GM06990 (cell line): ENCODE results near the gene ILK.

ENCODE experiments used
- DNase-seq: peaks from one replicate; pipeline ENCODE4 v3.0.0-alpha.2; 2011; ENCODE audit not compliant: insufficient read length; ENCODE audit errors: extremely low read depth
- H3K27me3 ChIP-seq: replicated peaks from 2 replicates; pipeline ENCODE4 v1.6.0; 2011; ENCODE audit warnings: low read length; ENCODE audit not compliant: control insufficient read depth, insufficient read depth
- H3K36me3 ChIP-seq: 2 replicates; pipeline ENCODE4 v1.5.1; 2011; ENCODE audit warnings: low read length; ENCODE audit not compliant: control insufficient read depth, insufficient read depth
- H3K4me3 ChIP-seq: replicated peaks from 2 replicates; pipeline ENCODE4 v1.5.1; 2011; ENCODE audit warnings: low read depth, mild to moderate bottlenecking, control low read depth, low read length
- TF ChIP-seq, protein P1 (sequence below): IDR thresholded peaks from 2 replicates; pipeline ENCODE4 v1.5.1; 2011; ENCODE audit warnings: low read length, control low read depth, mild to moderate bottlenecking, inconsistent platforms; ENCODE audit not compliant: insufficient read depth, poor library complexity, severe bottlenecking

ILK gene

DNA sequence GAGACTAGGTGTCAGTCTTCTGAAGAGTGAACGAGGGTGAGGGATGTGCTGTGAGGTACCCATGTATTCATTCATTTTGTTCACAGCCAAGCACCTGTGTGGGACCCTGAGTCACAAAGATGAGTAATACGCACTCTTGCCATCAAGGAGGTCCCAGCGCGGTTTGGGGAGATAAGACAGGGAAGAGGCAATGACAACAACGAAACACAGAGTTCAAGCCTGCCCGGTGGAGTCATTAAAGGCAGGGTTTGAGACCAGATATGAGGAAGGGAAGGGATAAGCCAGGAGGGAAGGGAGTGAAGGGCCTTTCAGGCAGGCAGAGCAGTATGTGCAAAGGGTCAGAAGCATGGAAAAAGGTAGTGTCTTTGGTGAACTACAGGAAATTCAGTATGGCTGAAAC lies 47.4 kb downstream of the ILK start:
- Histone ChIP-seq H3K36me3 (no peaks in the 10 kb centered on the region), H3K27me3 (peaks cover 5% of the 10 kb centered on the region), H3K4me3 (no peak overlapping the region)
- DNase-seq = no peak
- TF ChIP-seq, protein P1, sequence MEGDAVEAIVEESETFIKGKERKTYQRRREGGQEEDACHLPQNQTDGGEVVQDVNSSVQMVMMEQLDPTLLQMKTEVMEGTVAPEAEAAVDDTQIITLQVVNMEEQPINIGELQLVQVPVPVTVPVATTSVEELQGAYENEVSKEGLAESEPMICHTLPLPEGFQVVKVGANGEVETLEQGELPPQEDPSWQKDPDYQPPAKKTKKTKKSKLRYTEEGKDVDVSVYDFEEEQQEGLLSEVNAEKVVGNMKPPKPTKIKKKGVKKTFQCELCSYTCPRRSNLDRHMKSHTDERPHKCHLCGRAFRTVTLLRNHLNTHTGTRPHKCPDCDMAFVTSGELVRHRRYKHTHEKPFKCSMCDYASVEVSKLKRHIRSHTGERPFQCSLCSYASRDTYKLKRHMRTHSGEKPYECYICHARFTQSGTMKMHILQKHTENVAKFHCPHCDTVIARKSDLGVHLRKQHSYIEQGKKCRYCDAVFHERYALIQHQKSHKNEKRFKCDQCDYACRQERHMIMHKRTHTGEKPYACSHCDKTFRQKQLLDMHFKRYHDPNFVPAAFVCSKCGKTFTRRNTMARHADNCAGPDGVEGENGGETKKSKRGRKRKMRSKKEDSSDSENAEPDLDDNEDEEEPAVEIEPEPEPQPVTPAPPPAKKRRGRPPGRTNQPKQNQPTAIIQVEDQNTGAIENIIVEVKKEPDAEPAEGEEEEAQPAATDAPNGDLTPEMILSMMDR = no peak

DNA sequence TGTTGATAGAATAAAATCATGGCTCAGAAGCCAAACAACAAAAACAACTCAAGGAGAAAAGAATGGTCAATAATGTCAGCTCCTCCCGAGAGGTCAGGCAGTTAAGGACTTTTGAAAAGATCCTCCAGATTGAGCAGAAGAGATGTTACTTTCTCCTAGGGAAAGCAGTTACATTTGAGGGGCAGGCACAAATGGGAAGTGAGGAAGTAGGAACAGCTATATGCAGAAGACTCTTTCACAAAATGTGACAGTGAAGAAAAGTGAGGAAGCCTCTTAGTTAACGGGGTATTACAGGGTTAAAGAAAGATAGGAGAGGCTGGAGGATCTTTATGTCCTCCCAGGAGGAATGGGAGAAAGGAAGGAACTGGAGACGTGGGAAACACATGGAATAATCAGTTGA lies 48.6 kb downstream of the ILK start:
- TF ChIP-seq, protein P1 = no peak

DNA sequence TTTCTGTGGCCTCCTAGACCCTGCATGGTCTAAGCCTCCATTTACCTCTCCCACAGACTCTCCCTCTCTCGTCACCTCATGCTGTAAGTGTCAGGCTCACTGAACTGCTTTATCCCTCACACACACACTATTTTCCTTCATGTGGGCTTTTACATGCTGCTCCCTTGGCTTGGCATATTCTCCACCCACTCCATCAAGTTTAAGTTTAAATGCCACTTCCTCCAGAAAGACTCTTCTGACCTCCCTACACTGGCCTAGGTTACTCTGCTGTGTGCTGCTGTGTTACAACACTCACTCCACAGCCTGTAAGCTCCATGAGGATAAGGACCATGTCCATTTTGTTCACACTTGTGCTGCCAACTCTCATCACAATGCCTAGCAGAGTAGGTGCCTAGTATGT lies 49.5 kb downstream of the ILK start:
- Histone ChIP-seq H3K27me3 (peaks cover 5% of the 10 kb centered on the region), H3K4me3 (no peak overlapping the region), H3K36me3 (no peaks in the 10 kb centered on the region)
- TF ChIP-seq, protein P1 = no peak
- DNase-seq = no peak

More for the DNA sequence above, 48.6 kb downstream of the ILK start:
- Histone ChIP-seq H3K4me3 (no peak overlapping the region), H3K36me3 (no peaks in the 10 kb centered on the region), H3K27me3 (peaks cover 5% of the 10 kb centered on the region)
- DNase-seq = no peak

DNA sequence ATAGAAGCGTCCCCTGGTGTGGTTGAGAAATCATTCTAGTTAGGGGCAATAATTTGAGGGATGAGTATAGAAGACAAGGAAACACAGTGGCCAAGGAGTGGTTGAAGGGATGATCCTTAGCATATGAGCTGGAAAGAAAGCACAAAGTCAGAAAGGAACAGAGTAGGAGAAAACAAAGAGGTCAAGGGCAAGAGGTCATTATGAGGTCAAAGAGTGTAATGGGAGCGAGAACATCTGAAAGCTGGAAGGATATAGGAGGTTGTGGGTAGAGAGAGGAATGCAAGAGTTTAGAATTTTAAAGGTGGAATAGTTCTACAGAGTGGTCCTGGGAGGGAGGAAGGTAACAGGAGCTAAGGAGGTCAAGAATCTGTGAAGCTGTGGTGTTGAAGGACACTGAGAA lies 50.1 kb downstream of the ILK start:
- TF ChIP-seq, protein P1 = no peak
- Histone ChIP-seq H3K27me3 (peaks cover 5% of the 10 kb centered on the region), H3K36me3 (no peaks in the 10 kb centered on the region), H3K4me3 (no peak overlapping the region)
- no peak for DNase-seq

DNA sequence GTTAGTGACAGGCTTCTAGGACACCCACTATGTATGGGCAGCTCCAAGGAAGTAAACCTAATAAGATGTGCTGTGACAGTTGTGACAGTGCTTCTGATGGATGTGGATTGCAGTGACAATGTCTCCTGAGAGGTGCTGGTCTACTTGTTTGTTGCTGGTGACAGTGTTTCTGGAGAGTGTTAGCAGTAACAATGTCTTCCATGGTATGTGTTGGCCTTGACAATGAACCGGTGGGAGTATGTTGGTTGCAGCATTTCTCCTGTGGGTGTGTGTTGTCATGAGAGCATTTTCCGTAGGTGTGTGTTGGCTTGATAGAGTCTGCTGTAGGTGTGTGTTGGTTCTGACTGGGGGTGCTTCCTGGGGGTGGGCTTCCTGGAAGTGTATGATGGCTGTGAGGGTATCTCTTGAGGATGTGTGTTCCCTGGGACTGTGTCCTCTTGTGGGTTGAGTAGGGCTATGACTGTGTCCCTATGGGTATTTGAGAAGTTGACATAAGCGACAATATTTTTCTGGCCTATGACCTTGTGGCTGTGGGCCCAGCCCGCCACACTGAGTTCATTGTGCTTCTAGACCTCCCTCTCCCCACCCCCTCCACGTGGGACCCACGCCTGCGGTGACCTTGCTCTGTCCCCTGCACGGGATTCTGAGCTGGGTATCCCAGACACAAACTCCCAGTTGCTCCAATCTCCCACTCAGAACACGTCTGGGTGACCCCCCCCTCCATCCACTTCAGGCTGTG lies 50.9 kb downstream of the ILK start:
- H3K27me3 ChIP-seq = peaks cover 5% of the 10 kb centered on the region
- H3K36me3 ChIP-seq = no peaks in the 10 kb centered on the region
- no peak overlapping the region for H3K4me3 ChIP-seq
- TF ChIP-seq, protein P1 = no peak
- DNase-seq = no peak
